ENCODE results near the gene SMIM36.
A peak's percentile ranks its signal among the peaks of the same experiment; 100 is the strongest.
"Not testable (repeated sequence)": the region's sequence is repeated elsewhere in the genome, so short reads cannot be mapped to it uniquely, and the experiment has no call there.

Gene SMIM36

DNA sequence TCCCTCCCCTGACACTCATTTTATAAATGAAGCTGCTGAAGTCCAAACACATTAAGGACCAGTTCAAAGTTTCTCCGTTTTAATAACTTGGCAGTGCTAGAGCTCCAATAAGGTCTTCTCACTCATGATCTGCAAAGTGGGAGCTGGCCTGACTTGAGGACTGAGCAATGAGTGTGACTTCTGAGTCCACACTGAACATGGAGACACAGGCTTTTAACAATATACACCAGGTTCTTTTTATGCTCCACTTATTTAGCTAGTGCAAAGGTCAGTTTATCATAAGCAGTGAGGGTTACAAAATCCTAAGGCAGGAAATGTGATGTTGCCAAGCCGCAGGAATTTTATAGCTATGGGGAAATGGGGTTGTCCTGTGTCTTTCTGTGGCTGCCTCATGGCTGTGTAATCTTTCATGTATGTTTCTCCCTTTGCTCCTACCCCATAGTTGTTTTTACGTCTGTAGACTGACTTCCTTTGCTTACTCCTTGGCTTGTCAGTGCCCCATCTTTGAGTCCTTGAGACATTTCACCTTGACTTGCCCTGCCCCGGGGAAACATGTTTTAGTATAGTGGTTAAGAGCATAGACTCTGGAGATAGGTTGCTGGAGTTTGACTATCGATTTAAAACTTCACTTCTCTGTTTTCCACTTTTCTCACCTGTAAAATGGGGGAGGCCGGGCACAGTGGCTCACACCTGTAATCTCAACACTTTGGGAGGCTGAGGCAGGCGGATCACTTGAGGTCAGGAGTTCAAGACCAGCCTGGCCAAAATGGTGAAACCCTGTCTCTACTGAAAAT lies 77.4 kb downstream of the SMIM36 start:
- DNase-seq (ENCODE audit: low spot score), result no peak

- no peak for DNase-seq (ENCODE audit: low spot score)
These were observed 78.1 kb downstream of the SMIM36 start for GRCh38 chr17:55433029-55433628.

- DNase-seq (ENCODE audit: low spot score), result no peak
These were observed 78.8 kb downstream of the SMIM36 start for GRCh38 chr17:55432358-55433028.

DNA sequence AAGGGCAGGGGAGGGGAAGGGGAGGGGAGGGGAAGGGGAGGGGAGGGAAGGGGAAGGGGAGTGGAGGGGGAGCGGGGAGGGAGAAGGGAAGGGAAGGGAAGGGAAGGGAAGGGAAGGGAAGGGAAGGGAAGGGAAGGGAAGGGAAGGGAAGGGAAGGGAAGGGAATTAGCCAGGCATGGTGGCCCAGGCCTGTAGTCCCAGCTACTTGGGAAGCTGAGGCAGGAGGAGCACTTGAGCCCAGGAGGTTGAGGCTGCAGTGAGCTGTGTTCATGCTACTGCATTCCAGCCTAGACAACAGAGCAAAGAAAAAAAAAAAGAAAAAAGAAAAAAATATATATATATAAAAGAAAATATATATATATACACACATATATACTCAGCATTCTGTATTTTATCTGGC lies 79.3 kb downstream of the SMIM36 start:
- not testable (repeated sequence) for DNase-seq (ENCODE audit: low spot score)

- DNase-seq (ENCODE audit: low spot score), result no peak
These were observed 80.5 kb downstream of the SMIM36 start for GRCh38 chr17:55430541-55431288.

- DNase-seq (ENCODE audit: low spot score), result no peak
These were observed 83.7 kb downstream of the SMIM36 start for GRCh38 chr17:55427587-55427882.

DNA sequence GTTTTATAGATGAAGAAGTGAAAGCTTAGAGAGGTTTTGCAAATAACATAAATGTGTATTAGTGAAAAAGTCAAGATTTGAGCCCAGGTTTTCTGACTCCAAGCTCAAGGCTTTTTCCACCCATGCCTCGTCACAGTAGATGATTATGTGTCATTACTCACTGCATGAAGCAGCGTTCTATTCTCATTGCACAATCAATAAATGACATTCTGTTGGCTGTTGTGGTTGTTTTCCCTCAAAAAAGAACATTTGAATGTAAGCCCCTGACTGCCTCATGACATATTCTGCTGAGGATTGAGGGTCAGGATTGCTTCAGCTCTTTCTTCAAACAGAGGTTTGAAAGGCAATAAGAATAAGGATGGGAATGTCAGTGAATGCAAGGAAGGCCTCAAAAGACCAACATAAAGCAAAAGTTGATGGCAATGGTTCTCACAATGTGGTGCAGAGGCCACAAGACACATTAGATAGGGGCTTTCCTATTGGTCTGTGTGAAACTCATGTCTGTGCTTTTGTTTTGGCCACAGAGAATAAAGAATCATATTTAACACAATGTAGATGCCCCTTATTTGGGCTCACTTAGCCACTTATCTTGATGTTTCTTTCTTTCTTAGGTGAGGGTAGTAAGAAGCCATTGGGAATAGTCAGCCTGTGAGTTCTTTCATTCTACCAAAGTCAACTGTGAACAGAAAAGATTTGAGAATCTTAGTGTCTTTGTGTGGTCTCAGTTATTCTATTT lies 84.2 kb downstream of the SMIM36 start:
- DNase-seq (ENCODE audit: low spot score), result no peak

DNA sequence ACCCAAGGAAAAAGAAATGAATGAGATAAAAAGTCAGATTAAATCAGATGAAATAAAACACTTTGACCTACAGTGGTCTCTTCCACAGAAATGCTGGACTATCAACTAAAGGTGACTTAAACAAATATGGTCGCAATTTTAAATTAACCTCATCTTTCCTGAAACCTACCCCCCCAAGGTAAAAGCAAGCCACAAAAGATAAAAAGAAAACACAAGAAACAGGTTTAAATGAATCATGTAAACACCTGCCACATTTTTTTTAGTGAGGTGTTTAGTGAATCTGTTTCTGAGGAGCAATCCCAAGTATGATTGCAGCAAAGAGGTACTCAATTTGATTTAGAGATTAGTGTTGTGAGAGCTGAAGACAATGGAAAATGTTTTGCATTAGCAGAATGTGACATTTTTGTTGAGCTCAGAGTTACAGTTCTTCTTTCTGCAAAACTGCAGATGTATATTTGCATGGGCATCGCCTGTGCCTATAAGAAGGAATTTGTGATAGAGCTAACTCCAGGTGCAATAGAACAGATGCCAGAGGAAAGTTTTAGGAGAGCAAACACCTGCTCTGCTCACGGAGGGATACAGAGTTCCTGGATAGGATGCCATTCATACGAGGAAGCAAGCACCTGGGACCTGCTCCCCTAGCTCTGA lies 86.2 kb downstream of the SMIM36 start:
- no peak for DNase-seq (ENCODE audit: low spot score)

DNA sequence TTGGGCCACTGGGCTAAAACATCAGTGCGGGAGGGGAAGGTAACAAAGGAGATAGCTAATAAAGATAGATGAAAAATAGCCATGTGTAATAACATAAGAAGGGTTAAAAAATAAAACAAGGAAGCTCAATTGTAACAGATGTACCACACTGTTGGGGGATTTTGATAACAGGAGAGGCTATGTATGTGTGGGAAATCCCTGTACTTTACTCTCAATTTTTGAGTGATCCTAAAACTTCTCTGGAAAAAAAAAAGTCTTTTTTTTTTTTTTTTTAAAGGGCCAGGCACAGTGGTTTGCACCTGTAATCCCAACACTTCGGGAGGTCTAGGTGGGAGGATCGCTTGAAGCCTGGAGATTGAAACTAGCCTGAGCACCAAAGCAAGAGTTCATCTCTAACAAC lies 87.7 kb downstream of the SMIM36 start:
- DNase-seq (ENCODE audit: low spot score), result no peak

DNA sequence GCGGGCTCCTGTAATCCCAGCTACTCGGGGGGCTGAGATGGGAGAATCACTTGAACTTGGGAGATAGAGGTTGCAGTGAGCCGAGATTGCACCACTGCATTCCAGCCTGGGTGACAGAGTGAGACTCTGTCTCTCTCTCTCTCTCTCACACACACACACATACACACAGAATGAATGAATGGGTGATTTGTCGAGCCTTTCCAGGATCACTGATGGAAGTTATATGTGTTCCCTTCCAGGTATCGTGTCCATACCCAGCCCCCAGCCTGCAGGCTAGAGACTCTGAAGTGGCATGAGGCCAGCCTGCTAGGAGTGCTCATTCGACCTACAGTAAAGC lies 88.5 kb downstream of the SMIM36 start:
- not testable (repeated sequence) for DNase-seq (ENCODE audit: low spot score)

DNA sequence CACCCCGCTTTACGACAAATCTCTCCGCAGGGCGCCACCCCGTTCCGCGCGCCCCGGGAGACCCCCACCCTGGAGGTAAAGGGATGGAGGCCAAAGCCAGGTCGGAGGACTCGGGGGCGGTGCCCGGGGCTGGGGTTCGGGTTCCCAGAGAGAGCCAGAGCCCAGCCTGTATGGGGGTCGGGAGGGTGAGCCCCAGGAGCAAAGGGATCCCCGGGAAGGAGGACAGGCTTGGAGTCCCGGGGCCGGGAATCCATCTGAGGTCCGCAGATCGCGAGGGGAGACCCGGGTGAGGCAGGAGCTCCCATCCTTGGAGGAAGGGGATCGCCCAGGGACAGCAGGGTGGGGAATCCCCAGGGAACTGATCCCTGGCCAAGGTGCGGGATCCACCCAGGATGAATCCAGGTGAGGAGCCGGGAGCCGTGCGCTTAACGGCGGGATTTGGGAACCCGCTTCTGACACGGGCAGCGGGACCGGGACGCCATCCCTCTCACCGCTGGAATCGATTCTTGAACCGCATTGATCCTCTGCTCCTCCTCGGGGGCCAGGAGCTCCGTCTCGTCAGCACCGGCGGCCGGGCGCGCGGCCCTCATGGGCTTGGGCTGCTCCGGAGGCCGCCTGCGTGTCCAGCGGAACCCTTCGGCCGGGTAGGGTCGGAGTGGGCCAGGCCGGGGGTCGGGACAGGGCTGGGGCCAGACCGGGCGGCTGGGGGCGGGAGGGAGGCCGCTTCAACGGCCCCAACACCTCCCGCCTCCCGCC lies 89.9 kb downstream of the SMIM36 start, which contains the start of gene MMD:
MMD (minus strand) TSS at position 657 of the 756 bp plus-strand sequence; CDS start at position 517, 140 bp downstream.
- no peak for DNase-seq (ENCODE audit: low spot score)

GRCh38 chr17:55420776-55421178 lies 90.5 kb downstream of the SMIM36 start:
- peak; percentile 43 for DNase-seq (ENCODE audit: low spot score)

GRCh38 chr17:55420067-55420775 lies 91.0 kb downstream of the SMIM36 start:
- DNase-seq (ENCODE audit: low spot score), result peak; percentile 59

GRCh38 chr17:55418369-55419268 lies 92.6 kb downstream of the SMIM36 start:
- no peak for DNase-seq (ENCODE audit: low spot score)

- DNase-seq (ENCODE audit: low spot score), result no peak
These were observed 93.6 kb downstream of the SMIM36 start for GRCh38 chr17:55417411-55418268.

- DNase-seq (ENCODE audit: low spot score), result no peak
These were observed 94.7 kb downstream of the SMIM36 start for GRCh38 chr17:55416470-55417052.

GRCh38 chr17:55416000-55416399 lies 95.3 kb downstream of the SMIM36 start:
- DNase-seq (ENCODE audit: low spot score), result no peak

DNA sequence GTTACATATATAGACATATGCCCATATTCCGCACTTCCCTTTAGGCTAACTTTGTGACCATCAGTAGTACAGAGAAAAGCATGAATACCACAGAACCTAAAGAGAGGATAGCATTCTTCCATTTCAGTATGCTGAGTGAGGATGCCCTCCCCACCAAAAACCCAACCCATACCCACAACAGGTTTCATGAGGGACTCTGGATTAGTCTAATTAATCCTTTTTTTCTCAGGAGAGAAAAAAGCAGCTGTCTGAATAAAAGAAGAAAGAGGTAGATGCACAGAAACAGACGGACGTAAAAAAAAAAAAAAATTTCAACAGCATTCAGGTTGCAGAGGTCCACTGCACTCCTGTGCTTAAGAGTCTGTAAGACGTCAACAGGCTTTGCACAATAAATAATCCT lies 96.3 kb downstream of the SMIM36 start:
- DNase-seq (ENCODE audit: low spot score), result no peak

Measured in hematopoietic multipotent progenitor cell treated with erythropoietin and hydrocortisone succinate and interleukin-3 and kit ligand, for 17 days (in vitro differentiated cells).